Measurements from ENCODE around the gene NSG2.

The NSG2 gene

DNA sequence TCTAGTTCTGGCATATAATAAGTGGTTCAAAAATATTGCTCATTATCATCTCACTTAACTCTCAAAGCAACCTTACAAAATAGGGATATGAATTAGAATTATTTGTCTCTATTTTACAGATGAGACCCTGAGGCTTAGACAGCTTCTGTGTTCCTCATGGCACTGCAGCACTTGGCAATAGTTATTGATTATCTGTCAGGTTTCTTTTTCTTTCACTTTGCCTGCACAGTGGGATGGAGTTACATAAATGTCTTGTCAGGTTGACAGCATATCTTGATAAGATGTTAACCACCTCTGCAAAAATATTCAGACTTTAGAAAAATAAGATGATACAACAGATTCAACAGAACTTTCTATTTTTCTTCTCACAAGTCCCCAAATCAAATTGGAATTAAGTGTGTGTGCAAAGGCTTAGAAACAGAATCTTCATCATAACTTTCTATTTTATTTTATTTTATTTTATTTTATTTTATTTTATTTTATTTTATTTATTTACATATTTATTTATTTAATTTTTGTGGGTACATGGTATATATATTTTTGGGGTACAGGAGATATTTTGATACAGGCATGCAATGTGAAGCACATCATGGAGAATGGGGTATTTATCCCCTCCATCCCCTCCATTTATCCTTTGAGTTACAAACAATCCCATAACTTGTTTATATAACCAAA lies 17.7 kb downstream of the NSG2 start:
- DNase-seq (ENCODE audit: low read depth) = no peak

- no peak for DNase-seq (ENCODE audit: low read depth)
These were observed 18.7 kb downstream of the NSG2 start for GRCh38 chr5:174064171-174064570.

GRCh38 chr5:174065528-174066197 lies 20.2 kb downstream of the NSG2 start:
- DNase-seq (ENCODE audit: low read depth) = no peak

DNA sequence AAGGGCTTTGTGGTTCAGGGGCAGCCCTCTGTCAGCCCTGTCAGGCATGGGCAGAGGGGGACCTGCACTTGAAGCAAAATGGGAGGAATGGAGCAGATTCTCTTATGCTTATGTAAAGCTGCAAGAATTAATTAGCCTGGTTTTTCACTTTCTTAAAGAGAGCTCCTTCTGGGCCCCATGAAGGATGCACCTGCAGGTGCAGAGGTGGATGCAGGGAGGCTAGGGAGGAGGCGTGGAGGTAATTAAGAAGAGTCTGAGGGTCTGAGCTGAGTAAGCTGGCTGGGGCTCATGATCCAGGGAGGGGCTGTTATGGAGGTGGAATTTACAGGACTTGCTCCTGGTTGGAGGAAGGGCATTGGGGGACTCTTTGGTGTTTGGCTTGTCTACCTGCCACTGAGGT lies 22.0 kb downstream of the NSG2 start:
- DNase-seq (ENCODE audit: low read depth) = no peak

- no peak for DNase-seq (ENCODE audit: low read depth)
These were observed 26.0 kb downstream of the NSG2 start for GRCh38 chr5:174071484-174071883.

DNA sequence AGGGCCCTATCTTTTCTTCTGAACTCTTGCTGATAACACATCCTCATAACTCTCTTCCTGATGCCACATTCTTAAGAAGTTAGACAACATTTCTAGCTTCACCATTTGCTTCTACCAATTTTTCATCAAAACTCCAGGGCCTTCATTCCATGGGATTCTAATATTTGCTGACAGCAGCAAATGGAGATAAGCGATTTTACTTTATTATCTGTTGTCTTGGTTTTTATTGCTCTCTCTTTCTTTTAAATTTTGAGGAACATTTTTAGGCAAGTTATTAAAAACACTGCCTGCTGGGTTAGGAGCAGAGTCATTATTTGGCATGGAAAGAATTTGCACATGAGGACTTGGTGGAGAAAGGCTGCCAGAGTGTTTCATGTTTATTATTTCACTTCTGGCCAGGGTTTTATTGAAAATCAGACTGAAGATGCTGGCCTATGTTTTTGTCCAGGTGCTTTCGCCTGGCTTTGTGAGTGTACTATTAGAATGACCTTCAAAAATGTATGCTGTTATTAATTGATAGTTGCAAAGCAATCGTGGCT lies 27.7 kb downstream of the NSG2 start:
- DNase-seq (ENCODE audit: low read depth) = no peak

DNA sequence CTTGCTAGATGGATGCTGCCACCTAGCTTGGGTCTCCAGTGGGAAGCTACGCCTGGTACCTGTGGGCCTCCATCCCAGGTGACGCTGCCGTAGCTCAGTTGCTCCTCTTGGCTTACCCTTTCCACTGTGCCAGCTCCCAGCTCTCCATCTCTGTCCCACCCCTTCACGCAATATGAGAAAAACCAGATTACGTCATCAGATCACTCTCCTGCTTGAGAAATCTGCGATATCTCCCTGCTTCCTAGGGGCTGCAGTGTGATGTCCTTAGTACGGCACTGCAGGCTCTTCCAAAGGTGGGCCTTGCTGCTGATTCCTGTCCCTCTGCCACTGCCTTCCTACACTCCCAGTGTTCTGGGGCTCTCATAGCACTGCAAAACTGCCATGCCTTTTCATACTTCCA lies 28.9 kb downstream of the NSG2 start:
- no peak for DNase-seq (ENCODE audit: low read depth)

- no peak for DNase-seq (ENCODE audit: low read depth)
These were observed 32.9 kb downstream of the NSG2 start for GRCh38 chr5:174078416-174078815.

GRCh38 chr5:174082286-174082685 lies 36.8 kb downstream of the NSG2 start:
- DNase-seq (ENCODE audit: low read depth) = no peak

DNA sequence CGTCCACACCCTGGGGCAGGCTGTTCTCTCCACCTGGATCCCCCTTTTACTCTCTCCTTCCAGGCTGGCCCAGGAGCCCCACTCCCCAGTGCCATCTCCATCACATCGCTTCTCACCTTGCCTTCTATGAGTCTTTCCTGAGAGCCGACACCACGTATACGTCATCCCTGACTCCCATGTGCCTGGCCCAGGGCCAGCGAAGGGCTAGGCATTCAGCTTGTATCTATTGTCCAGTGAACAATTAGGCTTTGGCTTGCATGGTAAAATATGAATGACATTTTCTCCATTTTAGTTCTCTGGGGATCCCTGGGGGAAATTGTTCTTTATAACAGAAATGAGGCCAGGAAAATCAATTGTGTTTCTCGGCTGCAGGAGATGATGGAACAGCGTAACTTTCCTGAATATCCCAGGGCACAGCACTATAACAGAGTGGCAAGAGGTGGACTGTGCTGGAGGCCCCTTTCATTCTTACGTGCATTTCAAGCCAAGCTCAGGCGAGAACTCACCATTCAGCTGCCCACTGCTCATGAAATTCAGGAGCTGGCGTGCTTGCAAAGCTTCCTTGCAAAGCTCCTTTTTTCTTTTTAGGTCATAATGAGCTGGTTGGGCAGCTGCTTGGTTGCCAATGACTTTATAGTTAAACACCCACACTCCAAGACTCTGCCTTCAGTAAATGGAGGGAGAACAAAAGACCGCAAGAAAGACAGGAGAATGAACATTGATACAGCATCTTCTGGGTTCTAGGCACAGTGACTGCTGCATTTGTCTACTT lies 37.7 kb downstream of the NSG2 start:
- no peak for DNase-seq (ENCODE audit: low read depth)

DNA sequence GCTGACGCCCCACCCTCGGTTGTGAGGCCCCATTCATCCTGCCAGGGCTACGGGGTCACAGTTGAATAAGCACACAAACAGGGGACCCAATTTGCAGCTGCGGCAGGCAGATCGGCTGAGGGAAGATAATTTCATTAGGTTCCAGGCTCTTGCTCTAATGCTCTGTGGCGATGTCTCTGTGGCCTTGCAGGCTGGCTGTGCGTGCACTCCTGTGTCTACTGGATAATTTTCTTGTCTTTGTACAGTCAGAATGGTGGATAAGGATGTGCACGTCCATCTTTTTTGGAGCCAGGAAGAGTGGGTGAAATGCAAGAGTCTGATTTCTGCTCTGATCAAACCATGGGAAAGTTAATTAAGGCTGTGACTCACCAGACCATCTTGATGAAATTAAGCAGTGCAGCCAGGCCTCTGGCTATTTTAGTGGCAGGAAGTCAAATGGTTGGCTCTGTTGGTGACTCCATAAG lies 39.2 kb downstream of the NSG2 start:
- no peak for DNase-seq (ENCODE audit: low read depth)

DNA sequence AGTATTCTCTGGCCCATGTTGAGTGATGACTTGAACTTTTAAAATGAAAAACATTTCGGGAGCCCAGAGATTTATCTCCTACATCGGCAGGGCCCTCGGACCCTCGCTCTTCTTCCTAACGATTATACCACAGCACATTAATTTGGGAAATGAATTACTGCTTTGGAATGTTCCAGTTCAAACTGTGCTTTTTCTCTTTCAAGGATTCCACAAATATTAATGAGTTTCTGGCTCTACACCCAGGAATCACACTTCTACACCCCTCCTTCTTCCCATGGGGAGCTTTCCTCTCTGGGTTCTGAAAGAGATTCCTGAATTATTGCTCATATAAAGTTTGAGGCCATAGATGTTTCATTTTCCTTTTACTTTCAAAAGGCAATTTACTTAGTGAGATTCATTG lies 41.2 kb downstream of the NSG2 start:
- DNase-seq (ENCODE audit: low read depth) = no peak

DNA sequence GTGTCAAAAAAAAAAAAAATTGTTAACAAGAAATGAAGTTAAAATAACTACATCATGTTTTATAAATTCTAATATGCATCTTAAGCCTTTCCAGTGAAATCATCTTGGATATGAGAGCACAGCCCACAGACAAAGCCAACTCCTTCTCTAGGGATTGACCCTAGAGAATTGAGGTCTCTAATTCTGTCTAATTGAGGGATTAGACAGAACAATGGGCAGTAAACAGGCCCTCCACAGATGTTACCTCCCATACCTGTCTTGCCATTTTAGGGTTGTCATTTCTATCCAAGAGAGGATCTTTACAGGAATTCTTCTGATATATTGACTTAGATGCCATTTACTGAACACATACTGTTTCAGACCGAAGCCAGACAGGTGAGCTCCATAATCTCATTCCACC lies 42.3 kb downstream of the NSG2 start:
- DNase-seq (ENCODE audit: low read depth) = no peak

DNA sequence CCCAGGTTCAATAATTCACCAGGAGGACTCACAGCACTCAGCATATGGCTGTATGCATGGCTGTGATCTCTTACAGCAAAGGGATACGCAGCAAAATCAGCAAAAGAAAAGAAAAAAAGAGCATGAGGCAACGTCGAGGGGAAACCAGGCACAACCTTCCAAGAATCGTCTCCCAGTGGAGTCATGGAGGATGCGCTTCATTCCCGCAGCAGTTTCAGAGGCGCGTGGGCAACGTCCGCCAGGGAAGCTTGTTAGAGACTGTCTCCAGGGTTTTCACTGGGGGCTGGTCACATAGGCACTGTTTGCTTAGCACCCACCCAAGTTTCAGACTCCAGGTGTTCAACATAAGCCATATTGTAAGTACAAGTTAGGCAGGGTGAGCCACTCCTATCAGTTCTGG lies 44.6 kb downstream of the NSG2 start:
- no peak for DNase-seq (ENCODE audit: low read depth)

DNA sequence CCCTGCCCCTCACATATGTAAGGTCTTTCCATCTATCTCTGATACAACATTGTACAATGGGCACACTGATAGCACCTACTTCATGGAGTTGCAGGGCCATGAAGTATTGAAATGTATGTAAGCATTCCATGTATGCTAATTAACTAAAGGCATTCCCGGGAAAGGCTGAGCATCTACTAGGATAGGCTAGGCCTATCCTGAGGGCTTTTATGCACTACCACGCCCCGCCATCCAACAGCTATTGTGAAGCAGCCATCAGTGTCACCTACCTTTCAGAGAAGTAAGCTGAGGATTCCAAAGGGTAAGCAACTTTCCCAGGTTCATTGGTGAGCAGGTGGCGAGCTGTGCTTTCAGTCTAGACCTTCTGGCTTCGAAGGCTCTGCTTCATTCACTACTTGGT lies 47.6 kb downstream of the NSG2 start:
- no peak for DNase-seq (ENCODE audit: low read depth)

- DNase-seq (ENCODE audit: low read depth) = no peak
These were observed 49.5 kb downstream of the NSG2 start for GRCh38 chr5:174094857-174095606.

DNA sequence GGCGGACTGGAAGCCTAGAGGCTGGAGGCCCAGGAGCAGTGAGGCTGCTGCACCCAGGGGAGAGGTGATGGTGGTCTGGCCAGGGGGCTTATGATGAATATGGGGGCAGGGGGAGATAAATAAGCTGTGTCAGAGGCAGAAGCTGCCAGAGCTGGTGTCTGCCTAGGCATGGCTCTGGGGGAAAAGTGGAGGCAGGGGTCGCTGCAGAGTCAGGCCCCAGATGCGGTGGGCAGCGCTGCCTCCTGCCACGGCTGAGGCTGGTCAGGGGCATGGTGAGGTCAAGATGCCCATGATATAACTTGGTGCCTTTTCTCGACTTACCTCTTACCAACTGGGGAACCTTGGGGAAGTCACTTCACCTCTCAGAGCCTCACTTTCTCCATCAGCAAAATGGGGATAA lies 51.1 kb downstream of the NSG2 start:
- DNase-seq (ENCODE audit: low read depth) = no peak

DNA sequence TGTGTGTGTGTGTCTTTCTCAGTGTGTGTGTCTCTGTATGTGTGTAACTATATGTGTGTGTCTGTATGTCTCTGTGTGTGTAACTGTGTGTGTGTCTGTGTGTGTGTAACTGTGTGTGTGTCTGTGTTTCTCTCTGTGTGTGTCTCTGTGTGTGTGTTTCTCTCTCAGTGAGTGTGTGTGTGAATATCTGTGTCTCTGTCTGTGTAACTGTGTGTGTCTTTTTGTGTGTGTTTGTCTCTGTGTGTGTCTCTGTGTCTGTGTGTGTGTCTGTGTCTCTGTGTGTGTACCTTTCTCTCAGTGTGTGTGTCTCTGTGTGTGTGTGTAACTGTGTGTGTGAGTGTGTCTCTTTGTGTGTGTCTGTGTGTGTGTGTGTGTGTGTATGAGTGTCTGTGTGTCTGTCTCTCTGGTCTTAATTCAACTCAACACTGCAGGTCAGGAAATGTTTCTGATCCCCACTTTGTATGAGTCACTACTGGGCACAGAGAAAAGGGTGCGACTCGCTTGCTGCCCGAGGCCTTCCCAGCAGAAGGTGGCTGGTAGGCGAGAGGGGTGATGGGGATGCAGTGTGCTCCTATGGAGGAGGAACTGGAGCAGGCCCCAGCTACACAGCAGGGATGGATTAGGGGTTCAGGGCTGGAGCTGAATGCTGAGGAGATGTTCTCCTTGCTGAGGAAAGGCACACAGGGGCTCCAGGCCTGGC lies 52.1 kb downstream of the NSG2 start:
- no peak for DNase-seq (ENCODE audit: low read depth)

DNA sequence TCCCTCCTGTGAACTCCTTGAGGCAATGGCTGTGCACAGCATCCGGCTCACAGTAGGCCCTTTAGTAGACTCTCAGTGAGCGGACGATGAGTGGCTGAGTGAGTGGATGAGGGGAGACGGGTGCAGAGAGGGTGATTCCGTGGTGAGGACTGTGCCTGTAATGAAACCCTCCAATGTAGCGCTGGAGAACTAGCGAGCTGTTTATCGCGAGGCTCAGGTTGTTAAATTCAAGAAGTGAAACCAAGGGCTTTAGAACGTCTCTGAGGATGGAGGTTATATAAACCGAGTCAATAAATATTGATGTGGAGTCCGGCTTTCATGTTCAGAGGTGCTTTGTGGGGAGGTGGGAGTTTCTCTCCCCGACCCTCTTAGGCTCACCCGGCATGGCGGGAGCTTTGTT lies 53.2 kb downstream of the NSG2 start:
- DNase-seq (ENCODE audit: low read depth) = no peak

DNA sequence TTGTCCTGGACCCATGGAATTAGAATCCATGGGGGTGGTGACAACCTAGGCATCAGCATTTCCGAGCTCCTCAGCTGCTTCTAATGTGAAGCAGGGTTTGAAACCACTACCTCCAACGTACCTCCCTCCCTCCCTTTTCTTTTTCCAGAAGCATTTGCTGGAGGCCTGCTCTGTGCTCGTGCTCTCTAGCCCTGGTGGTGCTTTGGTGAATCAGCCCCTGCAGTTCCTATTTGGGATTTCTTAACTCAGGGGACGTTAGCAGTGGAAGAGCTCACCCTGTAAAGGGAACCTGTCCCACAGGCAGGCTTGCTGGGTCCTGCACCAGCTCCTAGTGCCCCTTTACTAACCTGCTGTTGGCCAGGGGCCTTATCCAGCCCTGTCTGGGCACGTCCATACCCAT lies 55.0 kb downstream of the NSG2 start:
- no peak for DNase-seq (ENCODE audit: low read depth)

GRCh38 chr5:174101195-174101730 lies 55.8 kb downstream of the NSG2 start:
- no peak for DNase-seq (ENCODE audit: low read depth)
